A549 (cell line): Measurements from ENCODE around the gene CFLAR. TPM values are rescaled to one million over a fixed set of nuclear protein-coding genes. Genes with fewer than 3 reads are reported as not detected.

Source experiments
- ATAC-seq, 2 experiments: fragments of 200-7000 bp in 1 of 2; fragments of >200 bp in 1 of 2; cut with Nextera tagmentation in 1 of 2; cut with Tn5 transposase in 1 of 2; 3 replicates each; pipeline versions ENCODE4 v1.8.0 to v1.9.1; 2018 to 2020; ENCODE audit warnings: mild to moderate bottlenecking in 1 of 2, moderate library complexity in 1 of 2
- CTCF ChIA-PET: fragments of 300-600 bp; sonication (Branson Sonifier 250); formaldehyde crosslinking; extraction: SDS; loops from one replicate; lab custom pipeline; 2021; ENCODE audit warnings: antibody characterized with exemption, inconsistent platforms; lab: Yijun Ruan, JAX
- POLR2A ChIA-PET: fragments of 350-600 bp; formaldehyde crosslinking; extraction: SDS; loops from one replicate; lab custom pipeline; 2021; ENCODE audit warnings: antibody characterized with exemption, inconsistent platforms; lab: Yijun Ruan, JAX
- DNase-seq, 2 experiments: peaks; one replicate each; pipeline versions ENCODE4 v3.0.0 to v3.0.0-alpha.2; 2011 to 2016; ENCODE audit warnings: low read depth in 1 of 2, low spot score in 1 of 2
- FAIRE-seq: peaks from 2 replicates; lab custom pipeline; 2011; peaks lifted over from hg19 to GRCh38; lab: Jason Lieb, UNC
- H3K27ac ChIP-seq, 2 experiments: fragments of >200 bp; sonication (Bioruptor Twin); formaldehyde crosslinking; 3 replicates each; pipeline ENCODE4 v1.5.1; 2016 to 2017
- H3K4me1 ChIP-seq: fragments of >200 bp; sonication (Bioruptor Twin); formaldehyde crosslinking; 3 replicates; pipeline ENCODE4 v1.6.1; 2016
- H3K4me2 ChIP-seq: fragments of >200 bp; sonication (Bioruptor Twin); formaldehyde crosslinking; 3 replicates; pipeline ENCODE4 v1.6.1; 2016
- H3K4me3 ChIP-seq: fragments of >200 bp; sonication (Bioruptor Twin); formaldehyde crosslinking; 3 replicates; pipeline ENCODE4 v1.5.1; 2016
- H3K9me3 ChIP-seq: fragments of >200 bp; sonication (Bioruptor Twin); formaldehyde crosslinking; 3 replicates; pipeline ENCODE4 v1.6.1; 2016
- CBX2 ChIP-seq: fragments of 200-600 bp; sonication (generic); IDR thresholded peaks from 2 replicates; pipeline ENCODE4 v1.6.1; 2016; ENCODE audit warnings: low read depth, mild to moderate bottlenecking, borderline replicate concordance
- CBX8 ChIP-seq: fragments of 200-600 bp; sonication (generic); IDR thresholded peaks from 2 replicates; pipeline ENCODE4 v1.6.1; 2016
- CEBPB ChIP-seq, 2 experiments: fragments of >200 bp in 1 of 2; sonication (Bioruptor Twin) in 1 of 2; formaldehyde crosslinking in 1 of 2; IDR thresholded peaks; 2 replicates each; pipeline ENCODE4 v1.6.1; 2012 to 2016
- EHF ChIP-seq: fragments of 250-450 bp; sonication (Bioruptor Pico); IDR thresholded peaks from 2 replicates; pipeline ENCODE4 v1.5.0; 2020; ENCODE audit warnings: mild to moderate bottlenecking
- EP300 ChIP-seq, 2 experiments: fragments of >200 bp; sonication (Bioruptor Twin); formaldehyde crosslinking; IDR thresholded peaks; 2 replicates in 1 of 2; 3 replicates in 1 of 2; pipeline ENCODE4 v1.6.1; 2016 to 2017
- ESRRA ChIP-seq: fragments of 150-350 bp; IDR thresholded peaks from 2 replicates; pipeline ENCODE4 v1.6.1; 2014; ENCODE audit warnings: mild to moderate bottlenecking, low read length, borderline replicate concordance
- FOSB ChIP-seq: fragments of 250-450 bp; sonication (Bioruptor Pico); IDR thresholded peaks from 2 replicates; pipeline ENCODE4 v1.5.0; 2020; ENCODE audit warnings: mild to moderate bottlenecking, moderate library complexity
- FOXS1 ChIP-seq: fragments of 250-450 bp; sonication (Bioruptor Pico); IDR thresholded peaks from 2 replicates; pipeline ENCODE4 v1.5.0; 2020; ENCODE audit warnings: mild to moderate bottlenecking, moderate library complexity
- GATA3 ChIP-seq: IDR thresholded peaks from 2 replicates; pipeline ENCODE4 v1.6.1; 2012; ENCODE audit warnings: borderline replicate concordance
- HEYL ChIP-seq: fragments of 250-450 bp; sonication (Bioruptor Pico); IDR thresholded peaks from 2 replicates; pipeline ENCODE4 v1.8.0; 2021; ENCODE audit warnings: mild to moderate bottlenecking, moderate library complexity
- HOXA7 ChIP-seq: fragments of 250-450 bp; sonication (Bioruptor Pico); IDR thresholded peaks from 2 replicates; pipeline ENCODE4 v1.5.0; 2020; ENCODE audit warnings: mild to moderate bottlenecking, moderate library complexity
- HOXB5 ChIP-seq: fragments of 250-450 bp; sonication (Bioruptor Pico); IDR thresholded peaks from 2 replicates; pipeline ENCODE4 v1.5.0; 2020; ENCODE audit warnings: mild to moderate bottlenecking, moderate library complexity
- KDM5A ChIP-seq: fragments of 200-600 bp; sonication (generic); IDR thresholded peaks from 2 replicates; pipeline ENCODE4 v1.6.1; 2016; ENCODE audit warnings: antibody characterized with exemption, mild to moderate bottlenecking
- MAZ ChIP-seq: fragments of 150-350 bp; IDR thresholded peaks from 2 replicates; pipeline ENCODE4 v1.6.1; 2014; ENCODE audit warnings: antibody characterized with exemption, low read depth, low read length, borderline replicate concordance
- MYC ChIP-seq: IDR thresholded peaks from 2 replicates; pipeline ENCODE4 v1.6.1; 2012; ENCODE audit warnings: mild to moderate bottlenecking, inconsistent platforms, low read length, improper control_type of control experiment, borderline replicate concordance
- NFE2L2 ChIP-seq: fragments of 150-350 bp; conservative IDR thresholded peaks from 2 replicates; pipeline ENCODE4 v1.6.1; 2014; ENCODE audit warnings: low read length
- NR3C1 ChIP-seq: fragments of >200 bp; sonication (Bioruptor Twin); formaldehyde crosslinking; IDR thresholded peaks from 3 replicates; pipeline ENCODE4 v1.6.1; 2017
- PHF8 ChIP-seq: fragments of 200-600 bp; sonication (generic); IDR thresholded peaks from 2 replicates; pipeline ENCODE4 v1.6.1; 2016; ENCODE audit warnings: low read depth, mild to moderate bottlenecking, antibody characterized with exemption, moderate library complexity, borderline replicate concordance
- POLR2A ChIP-seq: IDR thresholded peaks from 2 replicates; pipeline ENCODE4 v1.6.1; 2012; ENCODE audit warnings: mild to moderate bottlenecking, low read length
- RARB ChIP-seq: fragments of 250-450 bp; sonication (Bioruptor Pico); IDR thresholded peaks from 2 replicates; pipeline ENCODE4 v1.8.0; 2021; ENCODE audit warnings: mild to moderate bottlenecking, moderate library complexity
- ZC3H11A ChIP-seq: fragments of 450-650 bp; IDR thresholded peaks from 2 replicates; pipeline ENCODE4 v1.6.1; 2014; ENCODE audit warnings: antibody characterized with exemption, mild to moderate bottlenecking
- ZNF302 ChIP-seq: fragments of 250-450 bp; sonication (Bioruptor Pico); IDR thresholded peaks from 2 replicates; pipeline ENCODE4 v1.9.0; 2021; ENCODE audit warnings: inconsistent platforms, mild to moderate bottlenecking, moderate library complexity
- WGBS: methylation state at CpG from one replicate; pipeline ENCODE4 v1.1.6; 2017; ENCODE audit errors: missing lambda C conversion rate; 5-methylcytosine and 5-hydroxymethylcytosine counted together
- polyA plus RNA-seq, 4 experiments: library from polyadenylated mRNA; depleted of rRNA in 3 of 4; stranded (reverse); fragments of >200 nt; fragmentation: RNase III in 1 of 4; extraction: RNeasy Plus Mini Kit Qiagen cat#74134 plus additional on column Dnase treatment in 1 of 4; gene quantifications; 2 replicates in 3 of 4; 3 replicates in 1 of 4; pipeline ENCODE4 v1.2.3, GENCODE V29; 2011 to 2017
- TF ChIP-seq, protein P1 (sequence below): IDR thresholded peaks from 2 replicates; pipeline ENCODE4 v1.6.1; 2012; ENCODE audit warnings: low read depth, borderline replicate concordance
- TF ChIP-seq, protein P2 (sequence below): fragments of 450-650 bp; IDR thresholded peaks from 2 replicates; pipeline ENCODE4 v1.6.1; 2014; ENCODE audit warnings: antibody characterized with exemption
- TF ChIP-seq, protein P3 (sequence below): IDR thresholded peaks from 2 replicates; pipeline ENCODE4 v1.6.1; 2012
- TF ChIP-seq, protein P4 (sequence below): IDR thresholded peaks from 2 replicates; pipeline ENCODE4 v1.6.1; 2012
- TF ChIP-seq, protein P5 (sequence below): fragments of 200-600 bp; sonication (generic); IDR thresholded peaks from 2 replicates; pipeline ENCODE4 v1.6.1; 2016; ENCODE audit warnings: antibody characterized with exemption, mild to moderate bottlenecking, moderate library complexity
- TF ChIP-seq, protein P6 (sequence below): fragments of 150-350 bp; IDR thresholded peaks from 2 replicates; pipeline ENCODE4 v1.6.1; 2014; ENCODE audit warnings: low read depth, mild to moderate bottlenecking, low read length

Gene CFLAR
- polyA plus RNA-seq, 2 of the 4 experiments (the other 2 are of a cell fraction) = 56.5 to 89.4 TPM

DNA sequence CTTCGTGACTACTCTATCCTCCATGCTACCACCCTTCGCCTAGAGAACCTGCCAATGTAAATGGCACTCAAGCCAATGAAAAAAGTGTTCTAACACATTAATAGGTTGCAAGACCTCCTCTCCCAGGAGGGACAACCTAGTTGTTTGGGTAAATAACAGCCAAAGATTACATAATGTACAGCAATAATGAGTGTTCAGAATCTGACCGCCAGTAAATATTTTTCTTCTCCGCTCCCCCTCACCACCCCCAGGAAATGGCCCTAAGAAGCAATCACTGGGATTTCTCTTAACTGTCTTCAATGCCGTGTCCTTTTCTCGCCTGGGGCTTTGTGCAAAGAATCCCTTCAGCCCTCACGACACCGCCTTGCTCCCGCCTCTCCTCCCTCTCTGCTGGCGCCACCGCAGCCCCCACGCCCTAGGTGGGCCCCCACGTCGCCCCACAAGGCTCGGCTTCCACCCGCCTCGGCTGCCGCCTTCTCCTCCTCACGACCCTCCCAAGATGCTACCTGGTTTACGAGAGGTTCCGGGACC, 45.0 kb upstream of the CFLAR start:
- no peaks in the 10 kb centered on the region for H3K9me3 ChIP-seq
- H3K4me2 ChIP-seq = peak overlapping the region; percentile 83
- peak; percentile 20 to 39; a peak in 4 of 6 replicates for ATAC-seq
- H3K4me3 ChIP-seq = peak overlapping the region; percentile 61
- POLR2A ChIA-PET = interaction anchor here (2.9 kb wide), 1 partner anchor 108 kb away, joined by 15 read pairs; the partner anchor contains the start of gene ORC2
- peak overlapping the region; percentile 91 to 96 for H3K27ac ChIP-seq
- peak; percentile 6 to 13 for DNase-seq
- WGBS = 2% methylated on average over 21 of the region's 21 CpGs
- TF ChIP-seq, protein P1, sequence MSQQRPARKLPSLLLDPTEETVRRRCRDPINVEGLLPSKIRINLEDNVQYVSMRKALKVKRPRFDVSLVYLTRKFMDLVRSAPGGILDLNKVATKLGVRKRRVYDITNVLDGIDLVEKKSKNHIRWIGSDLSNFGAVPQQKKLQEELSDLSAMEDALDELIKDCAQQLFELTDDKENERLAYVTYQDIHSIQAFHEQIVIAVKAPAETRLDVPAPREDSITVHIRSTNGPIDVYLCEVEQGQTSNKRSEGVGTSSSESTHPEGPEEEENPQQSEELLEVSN = no peak
- TF ChIP-seq NFE2L2 = no peak
- no peak for TF ChIP-seq NR3C1
- TF ChIP-seq HOXB5 = no peak
- TF ChIP-seq MYC = no peak
- TF ChIP-seq CEBPB (IDR thresholded peaks at IDR 0.05) = no peak
- TF ChIP-seq, protein P2, sequence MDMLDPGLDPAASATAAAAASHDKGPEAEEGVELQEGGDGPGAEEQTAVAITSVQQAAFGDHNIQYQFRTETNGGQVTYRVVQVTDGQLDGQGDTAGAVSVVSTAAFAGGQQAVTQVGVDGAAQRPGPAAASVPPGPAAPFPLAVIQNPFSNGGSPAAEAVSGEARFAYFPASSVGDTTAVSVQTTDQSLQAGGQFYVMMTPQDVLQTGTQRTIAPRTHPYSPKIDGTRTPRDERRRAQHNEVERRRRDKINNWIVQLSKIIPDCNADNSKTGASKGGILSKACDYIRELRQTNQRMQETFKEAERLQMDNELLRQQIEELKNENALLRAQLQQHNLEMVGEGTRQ = no peak
- TF ChIP-seq GATA3 = no peak
- no peak for TF ChIP-seq ZNF302 (CRISPR knock-in tag)
- no peak for TF ChIP-seq CBX8
- TF ChIP-seq FOXS1 (CRISPR knock-in tag) = no peak
- TF ChIP-seq, protein P3, sequence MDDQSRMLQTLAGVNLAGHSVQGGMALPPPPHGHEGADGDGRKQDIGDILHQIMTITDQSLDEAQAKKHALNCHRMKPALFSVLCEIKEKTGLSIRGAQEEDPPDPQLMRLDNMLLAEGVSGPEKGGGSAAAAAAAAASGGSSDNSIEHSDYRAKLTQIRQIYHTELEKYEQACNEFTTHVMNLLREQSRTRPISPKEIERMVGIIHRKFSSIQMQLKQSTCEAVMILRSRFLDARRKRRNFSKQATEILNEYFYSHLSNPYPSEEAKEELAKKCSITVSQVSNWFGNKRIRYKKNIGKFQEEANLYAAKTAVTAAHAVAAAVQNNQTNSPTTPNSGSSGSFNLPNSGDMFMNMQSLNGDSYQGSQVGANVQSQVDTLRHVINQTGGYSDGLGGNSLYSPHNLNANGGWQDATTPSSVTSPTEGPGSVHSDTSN = no peak
- no peak for TF ChIP-seq EHF (CRISPR knock-in tag)
- TF ChIP-seq ESRRA = no peak
- TF ChIP-seq EP300 (IDR thresholded peaks at IDR 0.05) = no peak
- no peak for TF ChIP-seq RARB (CRISPR knock-in tag)
- TF ChIP-seq FOSB (CRISPR knock-in tag) = no peak
- TF ChIP-seq, protein P4, sequence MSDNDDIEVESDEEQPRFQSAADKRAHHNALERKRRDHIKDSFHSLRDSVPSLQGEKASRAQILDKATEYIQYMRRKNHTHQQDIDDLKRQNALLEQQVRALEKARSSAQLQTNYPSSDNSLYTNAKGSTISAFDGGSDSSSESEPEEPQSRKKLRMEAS = no peak
- peaks cover 28% of the 10 kb centered on the region; the same call in 2 of the 3 replicates for H3K4me1 ChIP-seq
- CTCF ChIA-PET = interaction anchor here (0.7 to 9.4 kb wide), 14 partner anchors 15 to 166 kb away, joined by 3 to 150 read pairs (median 4); partner anchors contain the start of genes CASP10 and ORC2
- no peak for FAIRE-seq

DNA sequence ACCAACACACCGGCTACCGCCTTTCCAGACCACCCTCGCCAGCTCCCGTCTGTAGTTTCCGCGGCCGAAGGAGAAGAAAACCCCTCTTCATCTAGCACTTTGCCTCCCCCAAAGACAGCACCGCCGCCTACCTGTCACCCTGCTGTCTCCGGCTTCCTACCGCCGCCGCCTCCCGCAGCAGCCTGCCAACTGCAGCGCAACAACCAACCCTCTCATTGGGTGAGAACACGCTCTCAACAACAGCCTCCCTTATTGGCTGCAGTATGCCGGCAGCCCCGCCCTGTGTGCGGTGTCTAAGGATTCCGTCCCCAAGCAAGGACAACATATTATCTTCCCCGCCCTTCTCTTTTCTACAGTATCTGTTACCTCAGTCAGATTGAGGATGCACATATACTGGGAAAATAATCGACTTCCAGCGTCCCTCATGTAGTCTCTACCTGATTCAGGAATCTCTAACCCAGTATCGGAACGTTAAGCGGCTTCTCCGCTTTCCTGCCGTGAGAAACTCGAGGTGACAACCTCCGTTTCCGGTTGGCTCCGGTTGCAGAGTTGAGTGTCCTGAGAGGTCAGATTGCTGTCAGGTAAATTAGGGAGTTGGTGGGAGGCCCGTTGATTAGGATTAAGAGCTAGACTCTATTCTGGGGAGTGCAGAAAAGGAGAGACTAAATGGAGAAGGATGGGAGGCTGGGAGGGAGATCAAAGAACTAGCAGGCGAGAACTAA, 44.3 kb upstream of the CFLAR start, which contains the start of the genes HYCC2 and NDUFB3:
TSS of gene HYCC2 (minus strand) at position 193 of the 722 bp plus-strand sequence. CDS start 47,662 bp downstream, outside the sequence.
TSS of gene NDUFB3 (plus strand) at position 523 of the 722 bp plus-strand sequence. CDS start 6,882 bp downstream, outside the sequence.
- ATAC-seq (peak; percentile 100), FAIRE-seq (no peak), DNase-seq (peak; percentile 96 to 97)
- ChIA-PET CTCF (interaction anchor here (0.7 to 9.4 kb wide), 8 partner anchors 80 to 167 kb away, joined by 3 to 150 read pairs (median 6); partner anchors contain the start of gene CASP10), POLR2A (interaction anchor here (2.9 kb wide), 1 partner anchor 108 kb away, joined by 15 read pairs; the partner anchor contains the start of gene ORC2)
- 1% methylated on average over 29 of the region's 34 CpGs for WGBS
- H3K9me3 ChIP-seq = no peaks in the 10 kb centered on the region
- peak within 1 kb of the TSS; percentile 83 for H3K4me2 ChIP-seq
- peak within 1 kb of the TSS; percentile 61 for H3K4me3 ChIP-seq
- H3K27ac ChIP-seq = peak within 1 kb of the TSS; percentile 91 to 96
- peaks cover 28% of the 10 kb centered on the region; the same call in 2 of the 3 replicates for H3K4me1 ChIP-seq
- TF ChIP-seq CBX2 (no peak), CBX8 (no peak), HEYL (CRISPR knock-in tag) (no peak), POLR2A (peak; percentile 53), NR3C1 (no peak), ESRRA (no peak), ZC3H11A (peak; percentile 30; the same call in 1 of the 2 replicates), NFE2L2 (no peak), PHF8 (peak; percentile 80; the same call in 1 of the 2 replicates), MYC (0 out of 2 replicates have a peak, but pooled peaks have one; percentile 36), KDM5A (peak; percentile 94), MAZ (no peak), HOXA7 (CRISPR knock-in tag) (no peak)
- TF ChIP-seq, protein P5, sequence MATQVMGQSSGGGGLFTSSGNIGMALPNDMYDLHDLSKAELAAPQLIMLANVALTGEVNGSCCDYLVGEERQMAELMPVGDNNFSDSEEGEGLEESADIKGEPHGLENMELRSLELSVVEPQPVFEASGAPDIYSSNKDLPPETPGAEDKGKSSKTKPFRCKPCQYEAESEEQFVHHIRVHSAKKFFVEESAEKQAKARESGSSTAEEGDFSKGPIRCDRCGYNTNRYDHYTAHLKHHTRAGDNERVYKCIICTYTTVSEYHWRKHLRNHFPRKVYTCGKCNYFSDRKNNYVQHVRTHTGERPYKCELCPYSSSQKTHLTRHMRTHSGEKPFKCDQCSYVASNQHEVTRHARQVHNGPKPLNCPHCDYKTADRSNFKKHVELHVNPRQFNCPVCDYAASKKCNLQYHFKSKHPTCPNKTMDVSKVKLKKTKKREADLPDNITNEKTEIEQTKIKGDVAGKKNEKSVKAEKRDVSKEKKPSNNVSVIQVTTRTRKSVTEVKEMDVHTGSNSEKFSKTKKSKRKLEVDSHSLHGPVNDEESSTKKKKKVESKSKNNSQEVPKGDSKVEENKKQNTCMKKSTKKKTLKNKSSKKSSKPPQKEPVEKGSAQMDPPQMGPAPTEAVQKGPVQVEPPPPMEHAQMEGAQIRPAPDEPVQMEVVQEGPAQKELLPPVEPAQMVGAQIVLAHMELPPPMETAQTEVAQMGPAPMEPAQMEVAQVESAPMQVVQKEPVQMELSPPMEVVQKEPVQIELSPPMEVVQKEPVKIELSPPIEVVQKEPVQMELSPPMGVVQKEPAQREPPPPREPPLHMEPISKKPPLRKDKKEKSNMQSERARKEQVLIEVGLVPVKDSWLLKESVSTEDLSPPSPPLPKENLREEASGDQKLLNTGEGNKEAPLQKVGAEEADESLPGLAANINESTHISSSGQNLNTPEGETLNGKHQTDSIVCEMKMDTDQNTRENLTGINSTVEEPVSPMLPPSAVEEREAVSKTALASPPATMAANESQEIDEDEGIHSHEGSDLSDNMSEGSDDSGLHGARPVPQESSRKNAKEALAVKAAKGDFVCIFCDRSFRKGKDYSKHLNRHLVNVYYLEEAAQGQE = no peak; the same call in 1 of the 2 replicates
- TF ChIP-seq, protein P4 = peak; percentile 68
- TF ChIP-seq, protein P6, sequence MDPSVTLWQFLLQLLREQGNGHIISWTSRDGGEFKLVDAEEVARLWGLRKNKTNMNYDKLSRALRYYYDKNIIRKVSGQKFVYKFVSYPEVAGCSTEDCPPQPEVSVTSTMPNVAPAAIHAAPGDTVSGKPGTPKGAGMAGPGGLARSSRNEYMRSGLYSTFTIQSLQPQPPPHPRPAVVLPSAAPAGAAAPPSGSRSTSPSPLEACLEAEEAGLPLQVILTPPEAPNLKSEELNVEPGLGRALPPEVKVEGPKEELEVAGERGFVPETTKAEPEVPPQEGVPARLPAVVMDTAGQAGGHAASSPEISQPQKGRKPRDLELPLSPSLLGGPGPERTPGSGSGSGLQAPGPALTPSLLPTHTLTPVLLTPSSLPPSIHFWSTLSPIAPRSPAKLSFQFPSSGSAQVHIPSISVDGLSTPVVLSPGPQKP = no peak
